ENCODE results near the gene ST3GAL5.

ST3GAL5 gene

DNA sequence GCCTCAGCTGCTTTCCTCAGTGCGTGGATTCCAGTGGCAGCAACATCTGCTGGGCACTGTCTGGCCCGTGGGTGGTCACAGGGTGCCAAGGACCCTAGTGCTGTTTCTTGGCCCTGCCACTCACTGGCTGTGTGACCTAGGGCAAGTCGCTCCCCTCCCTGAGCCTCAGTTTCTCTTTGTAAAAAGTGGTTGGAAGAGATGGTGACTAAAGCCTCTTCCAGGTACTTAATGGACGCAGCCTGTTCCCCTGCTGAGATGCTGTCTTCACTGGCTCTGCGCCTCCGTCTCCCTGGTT is 92.8 kb downstream of the ST3GAL5 start:
- Histone ChIP-seq H3K27me3 (ENCODE audit: insufficient read depth, poor library complexity, severe bottlenecking) (no peaks in the 10 kb centered on the region), H3K27ac (replicated peaks) (no peak overlapping the region), H3K4me3 (replicated peaks; ENCODE audit: insufficient read depth, low read length) (no peak overlapping the region)
- no peak for TF ChIP-seq GABPA (IDR thresholded peaks at IDR 0.05; ENCODE audit: low read depth)
- TF ChIP-seq, protein P1, sequence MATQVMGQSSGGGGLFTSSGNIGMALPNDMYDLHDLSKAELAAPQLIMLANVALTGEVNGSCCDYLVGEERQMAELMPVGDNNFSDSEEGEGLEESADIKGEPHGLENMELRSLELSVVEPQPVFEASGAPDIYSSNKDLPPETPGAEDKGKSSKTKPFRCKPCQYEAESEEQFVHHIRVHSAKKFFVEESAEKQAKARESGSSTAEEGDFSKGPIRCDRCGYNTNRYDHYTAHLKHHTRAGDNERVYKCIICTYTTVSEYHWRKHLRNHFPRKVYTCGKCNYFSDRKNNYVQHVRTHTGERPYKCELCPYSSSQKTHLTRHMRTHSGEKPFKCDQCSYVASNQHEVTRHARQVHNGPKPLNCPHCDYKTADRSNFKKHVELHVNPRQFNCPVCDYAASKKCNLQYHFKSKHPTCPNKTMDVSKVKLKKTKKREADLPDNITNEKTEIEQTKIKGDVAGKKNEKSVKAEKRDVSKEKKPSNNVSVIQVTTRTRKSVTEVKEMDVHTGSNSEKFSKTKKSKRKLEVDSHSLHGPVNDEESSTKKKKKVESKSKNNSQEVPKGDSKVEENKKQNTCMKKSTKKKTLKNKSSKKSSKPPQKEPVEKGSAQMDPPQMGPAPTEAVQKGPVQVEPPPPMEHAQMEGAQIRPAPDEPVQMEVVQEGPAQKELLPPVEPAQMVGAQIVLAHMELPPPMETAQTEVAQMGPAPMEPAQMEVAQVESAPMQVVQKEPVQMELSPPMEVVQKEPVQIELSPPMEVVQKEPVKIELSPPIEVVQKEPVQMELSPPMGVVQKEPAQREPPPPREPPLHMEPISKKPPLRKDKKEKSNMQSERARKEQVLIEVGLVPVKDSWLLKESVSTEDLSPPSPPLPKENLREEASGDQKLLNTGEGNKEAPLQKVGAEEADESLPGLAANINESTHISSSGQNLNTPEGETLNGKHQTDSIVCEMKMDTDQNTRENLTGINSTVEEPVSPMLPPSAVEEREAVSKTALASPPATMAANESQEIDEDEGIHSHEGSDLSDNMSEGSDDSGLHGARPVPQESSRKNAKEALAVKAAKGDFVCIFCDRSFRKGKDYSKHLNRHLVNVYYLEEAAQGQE (IDR thresholded peaks at IDR 0.05; ENCODE audit: insufficient replicate concordance, low read depth) = no peak
- no peak for TF ChIP-seq POLR2AphosphoS5 (IDR thresholded peaks at IDR 0.05; ENCODE audit: low read depth)
- TF ChIP-seq SPI1 (IDR thresholded peaks at IDR 0.05; ENCODE audit: borderline replicate concordance, low read depth) = no peak
- TF ChIP-seq, protein P2, sequence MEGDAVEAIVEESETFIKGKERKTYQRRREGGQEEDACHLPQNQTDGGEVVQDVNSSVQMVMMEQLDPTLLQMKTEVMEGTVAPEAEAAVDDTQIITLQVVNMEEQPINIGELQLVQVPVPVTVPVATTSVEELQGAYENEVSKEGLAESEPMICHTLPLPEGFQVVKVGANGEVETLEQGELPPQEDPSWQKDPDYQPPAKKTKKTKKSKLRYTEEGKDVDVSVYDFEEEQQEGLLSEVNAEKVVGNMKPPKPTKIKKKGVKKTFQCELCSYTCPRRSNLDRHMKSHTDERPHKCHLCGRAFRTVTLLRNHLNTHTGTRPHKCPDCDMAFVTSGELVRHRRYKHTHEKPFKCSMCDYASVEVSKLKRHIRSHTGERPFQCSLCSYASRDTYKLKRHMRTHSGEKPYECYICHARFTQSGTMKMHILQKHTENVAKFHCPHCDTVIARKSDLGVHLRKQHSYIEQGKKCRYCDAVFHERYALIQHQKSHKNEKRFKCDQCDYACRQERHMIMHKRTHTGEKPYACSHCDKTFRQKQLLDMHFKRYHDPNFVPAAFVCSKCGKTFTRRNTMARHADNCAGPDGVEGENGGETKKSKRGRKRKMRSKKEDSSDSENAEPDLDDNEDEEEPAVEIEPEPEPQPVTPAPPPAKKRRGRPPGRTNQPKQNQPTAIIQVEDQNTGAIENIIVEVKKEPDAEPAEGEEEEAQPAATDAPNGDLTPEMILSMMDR (IDR thresholded peaks at IDR 0.05; ENCODE audit: insufficient read depth, low read length) = no peak
- no peak for DNase-seq (ENCODE audit: low read depth in 1 of 2, low spot score in 1 of 2)

DNA sequence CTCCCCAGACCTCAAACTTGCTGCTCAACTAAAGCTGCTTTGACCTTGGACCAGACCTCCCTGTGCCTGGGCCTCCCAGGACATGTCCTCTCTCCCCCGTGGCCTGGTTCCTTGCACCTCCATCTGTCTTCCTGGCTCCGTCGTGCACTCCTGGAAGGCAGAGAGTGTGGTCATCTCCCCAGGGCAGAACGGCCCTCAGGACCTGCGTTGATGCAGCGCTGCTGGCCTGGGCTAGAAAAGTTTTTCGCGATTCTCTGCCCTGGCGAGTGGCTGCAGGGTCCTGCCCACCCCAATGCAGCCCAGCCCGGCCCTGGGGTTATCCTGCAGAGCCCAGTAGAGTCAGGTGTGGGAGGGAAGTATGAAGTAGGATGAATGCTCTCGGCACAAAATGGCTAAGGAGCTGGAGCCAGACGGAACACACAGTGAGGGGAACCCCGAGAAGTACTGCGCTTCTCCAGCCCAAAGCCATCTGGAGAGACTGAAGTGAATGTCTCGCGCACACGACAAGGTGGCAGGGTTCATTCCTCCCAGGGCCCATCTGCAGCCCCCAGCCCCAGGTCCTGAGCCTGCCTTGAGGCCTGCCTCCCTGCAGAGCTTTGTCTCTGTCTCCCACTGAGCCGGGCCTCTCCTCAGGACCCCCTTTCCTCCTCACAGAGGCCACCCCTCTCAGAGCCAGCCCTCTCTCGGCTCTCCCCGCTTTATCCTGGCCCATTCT is 93.3 kb downstream of the ST3GAL5 start:
- H3K27ac ChIP-seq (replicated peaks) = no peak overlapping the region

DNA sequence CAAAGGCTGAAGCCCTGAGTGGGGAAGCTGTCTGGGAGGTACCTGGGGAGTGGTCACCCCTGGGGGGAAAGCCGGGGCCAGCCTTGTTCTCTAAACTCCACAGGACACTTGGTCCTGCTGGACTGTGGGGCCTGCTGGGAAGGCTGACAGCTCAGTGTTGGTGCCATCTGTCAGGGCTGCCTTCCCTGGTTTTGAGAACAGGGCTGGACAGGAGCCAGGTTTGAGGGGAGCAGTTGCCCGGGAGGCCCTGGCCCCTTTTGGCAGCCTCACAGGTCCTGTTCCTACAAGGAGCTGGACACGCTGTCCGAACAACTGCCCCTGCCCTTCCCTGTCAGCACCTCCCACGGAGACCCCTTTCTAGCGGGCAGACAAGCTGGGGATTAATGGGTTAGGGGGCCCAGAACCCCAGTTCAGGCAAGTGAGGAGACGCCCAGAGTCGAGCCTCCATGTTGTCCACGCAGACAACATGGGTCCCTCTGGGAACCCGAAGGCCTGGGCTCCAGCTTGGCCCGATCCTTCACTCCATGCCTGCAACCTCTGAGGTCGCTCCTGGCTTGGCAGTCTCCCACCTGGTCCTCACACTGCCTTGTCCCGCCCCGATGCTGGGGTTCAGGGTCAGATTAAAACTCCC is 94.2 kb downstream of the ST3GAL5 start:
- H3K4me3 ChIP-seq (replicated peaks; ENCODE audit: insufficient read depth, low read length) = no peak overlapping the region
- no peak for TF ChIP-seq GABPA (IDR thresholded peaks at IDR 0.05; ENCODE audit: low read depth)
- H3K27me3 ChIP-seq (ENCODE audit: insufficient read depth, poor library complexity, severe bottlenecking) = no peaks in the 10 kb centered on the region
- DNase-seq (ENCODE audit: low read depth in 1 of 2, low spot score in 1 of 2) = no peak
- no peak overlapping the region for H3K27ac ChIP-seq (replicated peaks)

More for the DNA sequence above, 93.3 kb downstream of the ST3GAL5 start:
- no peak overlapping the region for H3K4me3 ChIP-seq (replicated peaks; ENCODE audit: insufficient read depth, low read length)
- DNase-seq (ENCODE audit: low read depth in 1 of 2, low spot score in 1 of 2) = no peak
- TF ChIP-seq GABPA (IDR thresholded peaks at IDR 0.05; ENCODE audit: low read depth) (no peak), SPI1 (IDR thresholded peaks at IDR 0.05; ENCODE audit: borderline replicate concordance, low read depth) (no peak), POLR2AphosphoS5 (IDR thresholded peaks at IDR 0.05; ENCODE audit: low read depth) (no peak)
- TF ChIP-seq, protein P2 (IDR thresholded peaks at IDR 0.05; ENCODE audit: insufficient read depth, low read length) = no peak
- TF ChIP-seq, protein P1 (IDR thresholded peaks at IDR 0.05; ENCODE audit: insufficient replicate concordance, low read depth) = no peak
- no peaks in the 10 kb centered on the region for H3K27me3 ChIP-seq (ENCODE audit: insufficient read depth, poor library complexity, severe bottlenecking)

DNA sequence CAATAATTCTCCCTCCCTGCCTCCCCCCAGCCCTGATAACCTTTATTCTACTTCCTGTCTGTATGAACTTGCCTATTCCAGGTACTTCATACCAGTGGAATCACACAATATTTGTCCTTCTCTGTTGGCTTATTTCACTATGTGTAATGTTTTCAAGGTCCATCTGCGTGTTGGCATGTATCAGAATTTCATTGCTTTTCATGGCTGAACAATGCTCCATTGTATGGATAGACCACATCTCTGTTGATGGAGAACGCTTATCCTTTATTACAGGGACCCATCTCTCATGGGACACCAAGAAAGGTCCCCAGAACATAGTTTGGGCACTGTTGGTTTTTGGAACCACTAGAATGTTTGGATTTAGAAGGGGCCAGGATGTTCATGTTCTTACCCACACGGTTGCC is 94.8 kb downstream of the ST3GAL5 start:
- no peak for DNase-seq (ENCODE audit: low read depth in 1 of 2, low spot score in 1 of 2)
- Histone ChIP-seq H3K4me3 (replicated peaks; ENCODE audit: insufficient read depth, low read length) (no peak overlapping the region), H3K27me3 (ENCODE audit: insufficient read depth, poor library complexity, severe bottlenecking) (no peaks in the 10 kb centered on the region), H3K27ac (replicated peaks) (no peak overlapping the region)
- TF ChIP-seq, protein P2 (IDR thresholded peaks at IDR 0.05; ENCODE audit: insufficient read depth, low read length) = no peak
- TF ChIP-seq SPI1 (IDR thresholded peaks at IDR 0.05; ENCODE audit: borderline replicate concordance, low read depth) (no peak), POLR2AphosphoS5 (IDR thresholded peaks at IDR 0.05; ENCODE audit: low read depth) (no peak), GABPA (IDR thresholded peaks at IDR 0.05; ENCODE audit: low read depth) (no peak)
- TF ChIP-seq, protein P1 (IDR thresholded peaks at IDR 0.05; ENCODE audit: insufficient replicate concordance, low read depth) = no peak

All from HL-60 (cell line).